Endothelial cell of umbilical vein (primary cell): ENCODE results near the gene CRB1. TPM values are rescaled to one million over a fixed set of nuclear protein-coding genes. Genes with fewer than 3 reads are reported as not detected.

Experiments used
- BruUV-seq: library from RNA; stranded (reverse); fragments of 400-500 nt; replicated peaks from 2 replicates; lab custom pipeline; 2021; lab: Mats Ljungman, UMichigan
- CTCF ChIA-PET: fragments of 300-600, 350-600 bp; sonication (Branson Sonifier 250); formaldehyde crosslinking; loops from one replicate; lab custom pipeline; 2021; ENCODE audit warnings: antibody characterized with exemption, inconsistent platforms; lab: Charles Lee
- POLR2A ChIA-PET: fragments of 300-600, 350-600 bp; sonication (Branson Sonifier 250); formaldehyde crosslinking; loops from one replicate; lab custom pipeline; 2021; ENCODE audit warnings: antibody characterized with exemption, inconsistent platforms; lab: Charles Lee
- DNase-seq: peaks from one replicate; pipeline ENCODE4 v3.0.0-alpha.2; 2011; ENCODE audit warnings: low read depth, low spot score
- FAIRE-seq: peaks from 2 replicates; lab custom pipeline; 2011; peaks lifted over from hg19 to GRCh38; lab: Jason Lieb, UNC
- H2AFZ ChIP-seq: 2 replicates; pipeline ENCODE4 v1.6.0; 2012; ENCODE audit warnings: low read depth, low read length, control low read depth, inconsistent platforms
- H3K27ac ChIP-seq: 2 replicates; pipeline ENCODE4 v1.5.1; 2011; ENCODE audit warnings: low read depth, mild to moderate bottlenecking, control low read depth, low read length, moderate library complexity; ENCODE audit not compliant: insufficient read depth
- H3K27me3 ChIP-seq, 2 experiments: 2 replicates each; pipeline versions ENCODE4 v1.6.0 to v1.6.1; 2011; ENCODE audit warnings: low read length in 2 of 2, mixed read lengths in 1 of 2; ENCODE audit not compliant: control insufficient read depth in 2 of 2, insufficient read depth in 2 of 2
- H3K36me3 ChIP-seq, 2 experiments: 2 replicates in 1 of 2; 3 replicates in 1 of 2; pipeline ENCODE4 v1.5.1; 2011; ENCODE audit warnings: low read length in 2 of 2, mild to moderate bottlenecking in 1 of 2, moderate library complexity in 1 of 2; ENCODE audit not compliant: control insufficient read depth in 2 of 2, insufficient read depth in 2 of 2; ENCODE audit errors: extremely low read depth in 1 of 2
- H3K4me1 ChIP-seq: 3 replicates; pipeline ENCODE4 v1.5.1; 2011; ENCODE audit warnings: mild to moderate bottlenecking, low read length; ENCODE audit not compliant: control insufficient read depth, insufficient read depth; ENCODE audit errors: extremely low read depth
- H3K4me2 ChIP-seq: 2 replicates; pipeline ENCODE4 v1.6.1; 2011; ENCODE audit warnings: low read length, control low read depth, mixed read lengths; ENCODE audit not compliant: insufficient read depth
- H3K4me3 ChIP-seq, 3 experiments: fragments of 200-600 bp in 1 of 3; sonication (generic), shearing (Covaris generic) in 1 of 3; replicated peaks in 1 of 3; 2 replicates each; pipeline ENCODE4 v1.5.1; 2011 to 2016; ENCODE audit warnings: control low read depth in 3 of 3, low read length in 3 of 3, mild to moderate bottlenecking in 2 of 3, inconsistent platforms in 1 of 3, low read depth in 1 of 3, moderate library complexity in 1 of 3; ENCODE audit not compliant: insufficient read depth in 1 of 3
- H3K79me2 ChIP-seq: 2 replicates; pipeline ENCODE4 v1.6.0; 2012; ENCODE audit warnings: low read length, inconsistent platforms; ENCODE audit not compliant: control insufficient read depth, insufficient read depth
- H3K9ac ChIP-seq: replicated peaks from 2 replicates; pipeline ENCODE3; 2011; ENCODE audit warnings: low read length, control low read depth; ENCODE audit not compliant: insufficient read depth; ENCODE audit errors: extremely low read depth
- H3K9me1 ChIP-seq: replicated peaks from 3 replicates; pipeline ENCODE4 v1.6.0; 2011; ENCODE audit warnings: mild to moderate bottlenecking, low read length; ENCODE audit not compliant: control insufficient read depth, insufficient read depth; ENCODE audit errors: extremely low read depth
- H3K9me3 ChIP-seq: replicated peaks from 2 replicates; pipeline ENCODE4 v1.5.1; 2012; ENCODE audit warnings: low read length, inconsistent platforms; ENCODE audit not compliant: control insufficient read depth, insufficient read depth
- H4K20me1 ChIP-seq: replicated peaks from 2 replicates; pipeline ENCODE3; 2011; ENCODE audit warnings: mild to moderate bottlenecking, low read length; ENCODE audit not compliant: control insufficient read depth, insufficient read depth; ENCODE audit errors: extremely low read depth
- CTCF ChIP-seq, 2 donors: IDR thresholded peaks; 1 replicate in 1 of 2; 2 replicates in 1 of 2; pipeline ENCODE4 v1.5.1; 2011; ENCODE audit warnings: low read length in 2 of 2, mild to moderate bottlenecking in 2 of 2, moderate library complexity in 2 of 2, control low read depth in 1 of 2, inconsistent platforms in 1 of 2, low read depth in 1 of 2; ENCODE audit not compliant: insufficient read depth in 1 of 2; ENCODE audit errors: extremely low read depth in 1 of 2
- EZH2 ChIP-seq: IDR thresholded peaks from 2 replicates; pipeline ENCODE4 v1.6.1; 2012; ENCODE audit warnings: borderline replicate concordance, low read depth, mild to moderate bottlenecking, moderate library complexity, low read length, inconsistent platforms; ENCODE audit not compliant: severe bottlenecking
- FOS ChIP-seq: IDR thresholded peaks from 2 replicates; pipeline ENCODE4 v1.6.1; 2011; ENCODE audit warnings: mild to moderate bottlenecking, low read length, moderate library complexity, borderline replicate concordance; ENCODE audit not compliant: insufficient read depth
- GATA2 ChIP-seq: IDR thresholded peaks from 2 replicates; pipeline ENCODE4 v1.7.0; 2011; ENCODE audit warnings: low read depth, mild to moderate bottlenecking, moderate library complexity, mixed read lengths, low read length; ENCODE audit not compliant: insufficient read length, insufficient read depth
- JUN ChIP-seq: IDR thresholded peaks from 2 replicates; pipeline ENCODE4 v1.6.1; 2011; ENCODE audit warnings: borderline replicate concordance, low read depth; ENCODE audit not compliant: insufficient read length, insufficient read depth
- MYC ChIP-seq: IDR thresholded peaks from one replicate; pipeline ENCODE4 v1.6.1; 2011; ENCODE audit warnings: mild to moderate bottlenecking, low read depth, low read length
- POLR2A ChIP-seq: IDR thresholded peaks from 2 replicates; pipeline ENCODE4 v1.6.1; 2012; ENCODE audit warnings: low read depth, mild to moderate bottlenecking, control low read depth, low read length
- POLR2AphosphoS5 ChIP-seq: IDR thresholded peaks from 2 replicates; pipeline ENCODE4 v1.6.1; 2012; ENCODE audit warnings: low read depth, mild to moderate bottlenecking, control low read depth, low read length, moderate library complexity; ENCODE audit not compliant: insufficient read depth
- dilution Hi-C: fragments of 300-500 bp; cut with MboI; formaldehyde crosslinking; loops from one replicate; pipeline ENCODE4 v1.15.0; 2019; ENCODE audit warnings: low sequenced_read_pairs; ENCODE audit not compliant: extremely low pct_ligation_motif_present
- intact Hi-C: fragments of 100-400 bp; cut with micrococcal nuclease; formaldehyde crosslinking; loops from one replicate; pipeline ENCODE4 v1.10.0; 2022
- polyA plus RNA-seq, 4 experiments: library from polyadenylated mRNA; depleted of rRNA in 3 of 4; stranded (reverse) in 3 of 4; unstranded in 1 of 4; fragments of >200 nt; gene quantifications; 2 replicates each; pipeline versions ENCODE4 v1.2.1 to v1.2.3, GENCODE V29; 2011 to 2012; ENCODE audit warnings: missing spikeins in 1 of 4
- total RNA-seq: library from RNA; stranded (reverse); gene quantifications from 2 replicates; pipeline ENCODE4 v1.2.3, GENCODE V29; 2021
- TF ChIP-seq, protein P1 (sequence below): IDR thresholded peaks from 2 replicates; pipeline ENCODE4 v1.6.1; 2011; ENCODE audit not compliant: insufficient read depth, insufficient read length

The CRB1 gene
- total and polyA plus RNA-seq, 2 donors (not counting 3 experiments of a cell fraction or from before 2014, with no cell fraction given) = not detected

GRCh38 chr1:197358959-197359358 is 90.9 kb downstream of the CRB1 start:
- no peaks in the 10 kb centered on the region for H3K36me3 ChIP-seq
- no peak overlapping the region for H2AFZ ChIP-seq
- no peak for FAIRE-seq
- H3K9ac ChIP-seq = no peak overlapping the region
- H3K27ac ChIP-seq = no peak overlapping the region
- intact Hi-C loops (loop anchor here (5.0 kb wide), 1 partner anchor 532 kb away; no protein-coding TSS in a partner anchor), dilution Hi-C loops (no loop called here)
- no peaks in the 10 kb centered on the region for H3K9me1 ChIP-seq
- ChIA-PET POLR2A (no interaction called here), CTCF (interaction anchor here (1.4 to 4.2 kb wide), 3 partner anchors 32 to 179 kb away, joined by 8 to 105 read pairs (median 23); no protein-coding TSS in a partner anchor)
- no TSS peak for BruUV-seq
- no peak overlapping the region for H3K4me3 ChIP-seq
- no peaks in the 10 kb centered on the region for H3K27me3 ChIP-seq
- H4K20me1 ChIP-seq = no peaks in the 10 kb centered on the region
- no peaks in the 10 kb centered on the region for H3K9me3 ChIP-seq
- no peak for DNase-seq
- no peak for TF ChIP-seq POLR2AphosphoS5
- H3K4me1 ChIP-seq = no peaks in the 10 kb centered on the region
- no peaks in the 10 kb centered on the region for H3K79me2 ChIP-seq
- H3K4me2 ChIP-seq = no peak overlapping the region

DNA sequence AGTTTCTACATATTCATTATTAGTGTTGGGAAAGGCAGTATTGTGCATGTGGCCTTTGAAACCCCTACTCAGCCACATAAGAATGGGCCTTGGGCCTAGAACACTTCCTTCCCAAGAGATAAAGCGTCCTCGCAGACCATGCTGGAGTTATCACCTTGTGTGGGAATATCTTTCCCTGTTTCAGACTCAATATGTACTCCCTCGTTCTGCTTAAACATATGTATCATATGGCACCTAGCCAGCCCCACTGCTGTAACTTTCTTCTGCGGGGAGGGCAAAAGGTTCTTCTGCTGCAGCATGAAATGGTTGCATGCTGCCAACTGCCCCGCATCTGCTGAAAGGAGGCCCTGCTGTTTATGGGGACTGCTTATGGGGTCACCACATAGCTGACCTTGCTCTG is 92.0 kb downstream of the CRB1 start:
- H3K36me3 ChIP-seq = no peaks in the 10 kb centered on the region
- no peak overlapping the region for H3K4me2 ChIP-seq
- dilution Hi-C loops = no loop called here
- no peaks in the 10 kb centered on the region for H3K9me3 ChIP-seq
- no peaks in the 10 kb centered on the region for H3K9me1 ChIP-seq
- H3K4me1 ChIP-seq = no peaks in the 10 kb centered on the region
- intact Hi-C loops = no loop called here
- H3K4me3 ChIP-seq = no peak overlapping the region
- ChIA-PET CTCF (no interaction called here), POLR2A (no interaction called here)
- H4K20me1 ChIP-seq = no peaks in the 10 kb centered on the region
- H2AFZ ChIP-seq = no peak overlapping the region
- no peak for DNase-seq
- FAIRE-seq = no peak
- H3K9ac ChIP-seq = no peak overlapping the region
- H3K79me2 ChIP-seq = no peaks in the 10 kb centered on the region
- no peaks in the 10 kb centered on the region for H3K27me3 ChIP-seq
- H3K27ac ChIP-seq = no peak overlapping the region
- no peak for TF ChIP-seq JUN
- no peak for TF ChIP-seq POLR2A
- TF ChIP-seq, protein P1, sequence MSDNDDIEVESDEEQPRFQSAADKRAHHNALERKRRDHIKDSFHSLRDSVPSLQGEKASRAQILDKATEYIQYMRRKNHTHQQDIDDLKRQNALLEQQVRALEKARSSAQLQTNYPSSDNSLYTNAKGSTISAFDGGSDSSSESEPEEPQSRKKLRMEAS = no peak
- TF ChIP-seq EZH2 = no peak
- no peak for TF ChIP-seq CTCF (IDR thresholded peaks at IDR 0.05; ENCODE audit: extremely low read depth in 1 of 2, insufficient read depth in 1 of 2, low read depth in 1 of 2, low read length in 2 of 2)
- TF ChIP-seq FOS = no peak
- no peak for TF ChIP-seq MYC
- no peak for TF ChIP-seq POLR2AphosphoS5
- no peak for TF ChIP-seq GATA2
- BruUV-seq = no TSS peak
